NB4 (cell line): ENCODE measurements around the gene SNU13.
A peak's percentile ranks its signal among the peaks of the same experiment; 100 is the strongest.

ENCODE experiments used
- DNase-seq: peaks from one replicate; pipeline ENCODE4 v3.0.0; 2010; ENCODE audit warnings: low read depth
- H3K4me3 ChIP-seq: one replicate; pipeline ENCODE4 v1.5.1; 2011; ENCODE audit warnings: mild to moderate bottlenecking, low read depth, low read length, moderate library complexity
- CTCF ChIP-seq: IDR thresholded peaks from one replicate; pipeline ENCODE4 v1.5.1; 2012; ENCODE audit warnings: low read depth, low read length
- MAX ChIP-seq: IDR thresholded peaks from 2 replicates; pipeline ENCODE4 v1.6.1; 2011; ENCODE audit warnings: low read depth, low read length
- MYC ChIP-seq: IDR thresholded peaks from 2 replicates; pipeline ENCODE4 v1.6.1; 2011; ENCODE audit warnings: low read depth, low read length
- POLR2A ChIP-seq: IDR thresholded peaks from 2 replicates; pipeline ENCODE4 v1.6.1; 2011; ENCODE audit warnings: mild to moderate bottlenecking; ENCODE audit not compliant: insufficient read length; ENCODE audit errors: extremely low read depth

SNU13 gene

GRCh38 chr22:41683616-41684015 is 5.1 kb downstream of the SNU13 start:
- DNase-seq = no peak
- no peak overlapping the region for H3K4me3 ChIP-seq
- TF ChIP-seq CTCF = no peak
- TF ChIP-seq MAX = no peak
- TF ChIP-seq POLR2A = no peak
- no peak for TF ChIP-seq MYC

- no peak for DNase-seq
- no peak for TF ChIP-seq POLR2A
- TF ChIP-seq CTCF = no peak
- TF ChIP-seq MYC = no peak
- TF ChIP-seq MAX = no peak
- H3K4me3 ChIP-seq = peak overlapping the region; percentile 88
Measured at GRCh38 chr22:41683052-41683451, 5.6 kb downstream of the SNU13 start.

- TF ChIP-seq CTCF (no peak), MAX (peak; percentile 35; the same call in 1 of the 2 replicates), MYC (peak; percentile 66), POLR2A (peak; percentile 49)
- H3K4me3 ChIP-seq = peak overlapping the region; percentile 88
- peak; percentile 87 for DNase-seq
Measured at GRCh38 chr22:41682033-41682807, 6.4 kb downstream of the SNU13 start.

- DNase-seq = no peak
- TF ChIP-seq MYC (no peak), POLR2A (no peak), CTCF (no peak), MAX (no peak)
Measured at GRCh38 chr22:41681616-41682015, 7.1 kb downstream of the SNU13 start.

GRCh38 chr22:41676134-41676533 is 12.5 kb downstream of the SNU13 start:
- DNase-seq = no peak
- no peak overlapping the region for H3K4me3 ChIP-seq
- TF ChIP-seq MYC (no peak), POLR2A (no peak), MAX (no peak), CTCF (no peak)

More at GRCh38 chr22:41681616-41682015, 7.1 kb downstream of the SNU13 start:
- H3K4me3 ChIP-seq = peak overlapping the region; percentile 88
